ENCODE measurements around the gene TBX6. TPM values are rescaled to one million over a fixed set of nuclear protein-coding genes. Genes with fewer than 3 reads are reported as not detected.

TBX6 gene
- total and polyA plus RNA-seq, 2 of the 4 experiments (the other 2 are of a cell fraction) = 0.10 TPM; not detected in 1

DNA sequence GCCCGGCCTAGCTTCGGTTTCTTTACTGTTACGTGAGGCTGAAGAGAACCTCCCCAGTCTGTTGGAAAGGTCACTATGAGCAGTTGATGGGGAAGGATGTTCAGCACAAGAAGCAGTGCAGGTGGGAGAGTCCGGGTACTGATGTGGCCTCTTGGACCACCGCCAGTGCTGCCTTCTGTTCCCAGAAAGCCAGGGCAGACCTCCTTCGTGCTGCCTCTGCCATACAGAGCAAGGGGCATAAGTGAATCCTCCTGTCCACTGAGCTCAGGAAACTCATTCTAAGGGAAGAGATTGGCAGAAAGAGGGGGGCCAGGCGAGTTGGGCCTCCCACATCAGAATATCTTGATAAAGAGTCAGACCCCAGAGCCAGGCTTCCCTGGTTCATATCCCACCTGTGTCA, 12.2 kb downstream of the TBX6 start:
- Histone ChIP-seq H3K9me1 (ENCODE audit: insufficient read depth, low read length) (no peaks in the 10 kb centered on the region), H3K79me1 (ENCODE audit: low read depth in 1 of 2, low read length in 2 of 2) (peaks cover 34 to 64% of the 10 kb centered on the region in 2 experiments), H2BK15ac (ENCODE audit: low read depth, low read length) (no peak overlapping the region), H2AFZ (replicated peaks; ENCODE audit: low read length, poor library complexity) (no peak overlapping the region), H3K14ac (replicated peaks; ENCODE audit: low read depth, low read length) (no peak overlapping the region), H4K20me1 (ENCODE audit: insufficient read depth, low read length) (peaks cover 48% of the 10 kb centered on the region), H4K5ac (ENCODE audit: low read depth, low read length) (no peak overlapping the region), H4K91ac (ENCODE audit: insufficient read depth, low read depth, low read length) (no peak overlapping the region), H3K27ac (ENCODE audit: insufficient read depth, low read length) (no peak overlapping the region), H2BK20ac (ENCODE audit: low read depth, low read length) (no peak overlapping the region), H3K27me3 (ENCODE audit: control insufficient read depth, insufficient read depth, low read length) (no peaks in the 10 kb centered on the region), H2AK5ac (ENCODE audit: low read depth, low read length) (no peak overlapping the region), H3K9ac (ENCODE audit: low read depth, low read length) (no peak overlapping the region), H3K9me3 (ENCODE audit: control insufficient read depth, insufficient read depth, low read length) (no peaks in the 10 kb centered on the region), H3K36me3 (ENCODE audit: control insufficient read depth, insufficient read depth, low read length) (peaks cover 59% of the 10 kb centered on the region), H2BK120ac (ENCODE audit: low read depth, low read length) (no peak overlapping the region), H3K18ac (ENCODE audit: low read depth, low read length) (no peak overlapping the region), H3K56ac (ENCODE audit: extremely low read depth, insufficient read depth, low read length) (no peak overlapping the region), H3K23ac (ENCODE audit: low read depth, low read length) (no peak overlapping the region), H4K8ac (ENCODE audit: low read depth in 2 of 2, low read length in 2 of 2) (no peak overlapping the region), H2AK9ac (replicated peaks; ENCODE audit: low read depth, low read length, poor library complexity) (no peak overlapping the region), H3K4me2 (ENCODE audit: low read depth, low read length) (no peak overlapping the region), H3K4ac (ENCODE audit: low read depth, low read length) (no peak overlapping the region), H2BK5ac (ENCODE audit: low read depth, low read length, poor library complexity, severe bottlenecking) (no peak overlapping the region), H3K4me1 (ENCODE audit: control insufficient read depth, insufficient read depth, low read length) (peaks cover 11% of the 10 kb centered on the region), H3K4me3 (ENCODE audit: insufficient read depth, low read depth, low read length) (no peak overlapping the region)
- 80% methylated on average over 1 of the region's 7 CpGs; no CpG with 5 or more reads in 1 of the 2 experiments for WGBS, 2 experiments (ENCODE audit: extremely low coverage in 2 of 2, insufficient read length in 1 of 2)
- no peak for DNase-seq
- dilution Hi-C loops (cut with HindIII; ENCODE audit: low sequenced_read_pairs, unreplicated experiment) (no loop called here), intact Hi-C loops (cut with micrococcal nuclease) (no loop called here), in situ Hi-C loops (cut with MboI; ENCODE audit: low sequenced_read_pairs) (loop anchor here (10.0 kb wide), 1 partner anchor 325 kb away; the partner anchor contains the start of gene ZNF771)
- POLR2A ChIA-PET (ENCODE audit: unreplicated experiment) = interaction anchor here (0.7 to 0.8 kb wide), 2 partner anchors 13 to 23 kb away, joined by 3 to 7 read pairs; no protein-coding TSS in a partner anchor
- no TSS peak for BruUV-seq (replicated peaks)
- CTCF ChIA-PET = no interaction called here
- ATAC-seq (ENCODE audit: low read depth) = no peak
- TF ChIP-seq POLR2A (IDR thresholded peaks at IDR 0.05; ENCODE audit: low read depth, low read length) = no peak
- no peak for TF ChIP-seq BHLHE40 (IDR thresholded peaks at IDR 0.05; ENCODE audit: low read depth, low read length)
- no peak for TF ChIP-seq RAD21 (IDR thresholded peaks at IDR 0.05; ENCODE audit: low read length)
- no peak for TF ChIP-seq CEBPB (IDR thresholded peaks at IDR 0.05; ENCODE audit: low read depth, low read length)
- no peak for TF ChIP-seq CHD1 (IDR thresholded peaks at IDR 0.05; ENCODE audit: low read depth, low read length)
- no peak for TF ChIP-seq RFX5 (IDR thresholded peaks at IDR 0.05; ENCODE audit: low read depth, low read length)
- no peak for TF ChIP-seq RCOR1 (IDR thresholded peaks at IDR 0.05; ENCODE audit: insufficient replicate concordance, low read length)
- TF ChIP-seq FOS (IDR thresholded peaks at IDR 0.05; ENCODE audit: low read depth, low read length) = no peak
- TF ChIP-seq MAFK (IDR thresholded peaks at IDR 0.05; ENCODE audit: low read depth, low read length) = no peak
- no peak for TF ChIP-seq SMC3 (IDR thresholded peaks at IDR 0.05; ENCODE audit: low read depth, low read length)
- TF ChIP-seq MAZ (IDR thresholded peaks at IDR 0.05; ENCODE audit: borderline replicate concordance, low read depth, low read length) = no peak
- TF ChIP-seq, protein P1, sequence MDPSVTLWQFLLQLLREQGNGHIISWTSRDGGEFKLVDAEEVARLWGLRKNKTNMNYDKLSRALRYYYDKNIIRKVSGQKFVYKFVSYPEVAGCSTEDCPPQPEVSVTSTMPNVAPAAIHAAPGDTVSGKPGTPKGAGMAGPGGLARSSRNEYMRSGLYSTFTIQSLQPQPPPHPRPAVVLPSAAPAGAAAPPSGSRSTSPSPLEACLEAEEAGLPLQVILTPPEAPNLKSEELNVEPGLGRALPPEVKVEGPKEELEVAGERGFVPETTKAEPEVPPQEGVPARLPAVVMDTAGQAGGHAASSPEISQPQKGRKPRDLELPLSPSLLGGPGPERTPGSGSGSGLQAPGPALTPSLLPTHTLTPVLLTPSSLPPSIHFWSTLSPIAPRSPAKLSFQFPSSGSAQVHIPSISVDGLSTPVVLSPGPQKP (IDR thresholded peaks at IDR 0.05; ENCODE audit: borderline replicate concordance, low read depth, low read length) = no peak
